ENCODE results near the gene TCIRG1. TPM values are rescaled to one million over a fixed set of nuclear protein-coding genes. Genes with fewer than 3 reads are reported as not detected.
A peak's percentile ranks its signal among the peaks of the same experiment; 100 is the strongest.

TCIRG1 gene
- total RNA-seq, 4 donors from 2014 or later = 19.4 to 50.9 (median 41.2) TPM

GRCh38 chr11:68044898-68045351 is 6.1 kb downstream of the TCIRG1 start:
- TF ChIP-seq POLR2AphosphoS5 (IDR thresholded peaks at IDR 0.05) = no peak
- no peak for TF ChIP-seq EP300 (IDR thresholded peaks at IDR 0.05)
- TF ChIP-seq CTCF (IDR thresholded peaks at IDR 0.05) = no peak
- TF ChIP-seq POLR2A (IDR thresholded peaks at IDR 0.05) = no peak
- H3K9me3 ChIP-seq = no peaks in the 10 kb centered on the region
- DNase-seq (ENCODE audit: low spot score in 2 of 2) = peak in 1 of 2 donors; percentile 57
- H3K36me3 ChIP-seq = peaks cover 69% of the 10 kb centered on the region
- H3K4me1 ChIP-seq = peaks cover 40% of the 10 kb centered on the region
- 97% methylated on average over 6 of the region's 18 CpGs for WGBS
- no peaks in the 10 kb centered on the region for H3K27me3 ChIP-seq
- H3K27ac ChIP-seq = no peak overlapping the region
- no peak overlapping the region for H3K4me3 ChIP-seq

GRCh38 chr11:68047437-68048290 is 8.8 kb downstream of the TCIRG1 start:
- Histone ChIP-seq H3K4me1 (peaks cover 12% of the 10 kb centered on the region), H3K27me3 (no peaks in the 10 kb centered on the region), H3K36me3 (peaks cover 82% of the 10 kb centered on the region), H3K27ac (no peak overlapping the region), H3K9me3 (no peaks in the 10 kb centered on the region), H3K4me3 (no peak overlapping the region)
- WGBS = 82% methylated on average over 31 of the region's 37 CpGs
- TF ChIP-seq EP300 (IDR thresholded peaks at IDR 0.05) (no peak), POLR2A (IDR thresholded peaks at IDR 0.05) (no peak), CTCF (IDR thresholded peaks at IDR 0.05) (no peak), POLR2AphosphoS5 (IDR thresholded peaks at IDR 0.05) (no peak)
- DNase-seq (ENCODE audit: low spot score in 2 of 2) = peak in 1 of 2 donors; percentile 57

- no peak overlapping the region for H3K27ac ChIP-seq
- no peaks in the 10 kb centered on the region for H3K9me3 ChIP-seq
- H3K36me3 ChIP-seq = peaks cover 77% of the 10 kb centered on the region
- H3K27me3 ChIP-seq = no peaks in the 10 kb centered on the region
- peak in 1 of 2 donors; percentile 59 for DNase-seq (ENCODE audit: low spot score in 2 of 2)
- WGBS = 89% methylated on average over 25 of the region's 35 CpGs
- H3K4me1 ChIP-seq = peaks cover 2% of the 10 kb centered on the region
- no peak overlapping the region for H3K4me3 ChIP-seq
- TF ChIP-seq CTCF (IDR thresholded peaks at IDR 0.05) = no peak
- no peak for TF ChIP-seq EP300 (IDR thresholded peaks at IDR 0.05)
- TF ChIP-seq POLR2AphosphoS5 (IDR thresholded peaks at IDR 0.05) = no peak
- TF ChIP-seq POLR2A (IDR thresholded peaks at IDR 0.05) = no peak
These were observed 10.1 kb downstream of the TCIRG1 start for GRCh38 chr11:68048681-68049508.

GRCh38 chr11:68049509-68050370 is 10.9 kb downstream of the TCIRG1 start:
- TF ChIP-seq CTCF (IDR thresholded peaks at IDR 0.05) = no peak
- no peak for TF ChIP-seq POLR2A (IDR thresholded peaks at IDR 0.05)
- TF ChIP-seq POLR2AphosphoS5 (IDR thresholded peaks at IDR 0.05) = no peak
- no peak for TF ChIP-seq EP300 (IDR thresholded peaks at IDR 0.05)
- Histone ChIP-seq H3K36me3 (peaks cover 69% of the 10 kb centered on the region), H3K9me3 (no peaks in the 10 kb centered on the region), H3K4me1 (no peaks in the 10 kb centered on the region), H3K27me3 (no peaks in the 10 kb centered on the region), H3K27ac (no peak overlapping the region), H3K4me3 (no peak overlapping the region)
- DNase-seq (ENCODE audit: low spot score in 2 of 2) = peak in 1 of 2 donors; percentile 63
- WGBS = 100% methylated on average over 11 of the region's 40 CpGs

Measured in suprapubic skin (tissue), 4 donors.